Fibroblast of mammary gland (primary cell): ENCODE data around the gene NRG4.
"Not testable (repeated sequence)": the region's sequence is repeated elsewhere in the genome, so short reads cannot be mapped to it uniquely, and the experiment has no call there.

Experiments
- DNase-seq: peaks from one replicate; pipeline ENCODE4 v3.0.0-alpha.2; 2010; ENCODE audit warnings: low read depth
- H3K4me3 ChIP-seq: 2 replicates; pipeline ENCODE4 v1.5.1; 2011; ENCODE audit warnings: low read depth, mild to moderate bottlenecking, low read length, moderate library complexity; ENCODE audit not compliant: control insufficient read depth
- CTCF ChIP-seq: conservative IDR thresholded peaks from 2 replicates; pipeline ENCODE4 v1.5.1; 2011; ENCODE audit warnings: low read depth, low read length, inconsistent platforms; ENCODE audit not compliant: control insufficient read depth, insufficient read depth

Gene NRG4

GRCh38 chr15:75994220-75994619, 18.0 kb downstream of the NRG4 start:
- no peak for TF ChIP-seq CTCF
- DNase-seq: no peak
- H3K4me3 ChIP-seq: no peak overlapping the region

GRCh38 chr15:75992897-75993296, 19.3 kb downstream of the NRG4 start:
- H3K4me3 ChIP-seq: no peak overlapping the region
- TF ChIP-seq CTCF: no peak
- no peak for DNase-seq

DNA sequence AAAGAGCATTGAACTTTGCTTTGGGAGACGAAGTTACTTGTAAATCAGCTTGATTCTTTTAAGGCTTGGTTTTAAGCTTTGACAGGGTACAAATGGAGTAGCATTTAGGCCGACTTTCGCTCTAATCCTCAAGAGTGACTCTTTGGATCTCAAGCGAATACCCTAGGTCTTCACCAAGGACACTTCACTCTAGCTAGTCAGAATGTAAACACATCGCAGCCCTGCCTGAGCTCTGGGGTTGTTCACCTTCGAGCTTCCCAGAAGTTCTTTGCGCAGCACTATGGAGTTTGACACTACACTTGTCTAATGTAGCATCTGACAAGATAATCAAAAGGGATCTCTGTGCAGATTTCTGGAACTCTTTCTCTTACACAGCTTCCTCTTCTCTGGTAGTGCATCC, 22.3 kb downstream of the NRG4 start:
- H3K4me3 ChIP-seq: no peak overlapping the region
- no peak for DNase-seq
- TF ChIP-seq CTCF: no peak

- DNase-seq: peak; percentile 25
- H3K4me3 ChIP-seq: no peak overlapping the region
- no peak for TF ChIP-seq CTCF
Observed at GRCh38 chr15:75989045-75989444, 23.2 kb downstream of the NRG4 start.

DNA sequence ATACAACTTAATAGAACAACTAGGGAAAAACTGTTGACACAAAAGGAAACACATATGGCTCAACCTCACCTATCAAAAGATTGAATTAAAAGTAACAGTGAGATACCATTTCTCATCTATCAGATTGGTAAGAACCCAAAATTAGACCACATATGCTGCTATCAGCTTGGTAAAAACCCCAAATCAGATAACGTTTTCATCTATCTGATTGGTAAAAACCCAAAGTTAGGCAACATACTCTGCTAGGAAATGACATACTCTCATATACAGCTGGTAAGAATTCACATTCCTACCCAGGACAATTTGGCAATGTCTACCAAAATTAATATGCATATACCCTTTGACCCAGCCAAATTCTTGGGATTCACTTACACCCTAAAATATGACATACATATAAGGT, 26.3 kb downstream of the NRG4 start:
- H3K4me3 ChIP-seq: no peak overlapping the region
- no peak for DNase-seq
- TF ChIP-seq CTCF: no peak

DNA sequence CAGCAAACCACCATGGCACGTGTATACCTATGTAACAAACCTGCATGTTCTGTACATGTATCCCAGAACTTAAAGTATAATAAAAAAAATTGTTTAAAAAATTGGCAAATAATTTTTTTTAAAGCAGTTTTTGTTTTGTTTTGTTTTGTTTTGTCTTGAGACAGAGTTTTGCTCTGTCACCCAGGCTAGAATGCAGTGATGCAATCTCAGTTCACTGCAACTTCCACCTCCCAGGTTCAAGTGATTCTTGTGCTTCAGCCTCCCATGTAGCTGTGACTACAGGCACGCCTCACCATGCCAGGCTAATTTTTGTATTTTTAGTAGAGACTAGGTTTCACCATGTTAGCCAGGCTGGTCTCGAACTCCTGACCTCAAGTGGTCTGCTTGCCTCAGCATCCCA, 27.5 kb downstream of the NRG4 start:
- not testable (repeated sequence) for DNase-seq, H3K4me3 ChIP-seq

GRCh38 chr15:75982468-75982867, 29.8 kb downstream of the NRG4 start:
- TF ChIP-seq CTCF: no peak
- H3K4me3 ChIP-seq: no peak overlapping the region
- DNase-seq: no peak
